ENCODE data around the gene PPP5C.

The PPP5C gene

DNA sequence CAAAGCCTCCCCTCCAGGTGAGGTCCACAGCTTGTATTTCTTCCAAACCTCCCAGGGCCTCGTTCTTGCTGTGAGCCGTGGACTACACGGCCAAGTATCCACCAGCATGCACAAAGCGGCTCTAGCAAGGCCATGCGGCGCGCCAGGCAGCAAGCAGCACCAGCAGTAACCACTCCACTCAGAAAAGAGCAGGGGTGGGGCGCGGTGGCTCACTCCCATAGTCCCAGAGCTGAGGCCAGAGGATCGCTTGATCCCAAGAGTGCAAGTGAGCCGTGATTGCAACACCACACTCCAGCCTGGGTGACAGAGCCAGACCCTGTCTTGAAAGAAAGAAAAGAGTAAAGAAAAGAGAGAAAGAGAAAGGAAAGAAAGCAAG lies 61.8 kb downstream of the PPP5C start:
- TF ChIP-seq, protein P1, sequence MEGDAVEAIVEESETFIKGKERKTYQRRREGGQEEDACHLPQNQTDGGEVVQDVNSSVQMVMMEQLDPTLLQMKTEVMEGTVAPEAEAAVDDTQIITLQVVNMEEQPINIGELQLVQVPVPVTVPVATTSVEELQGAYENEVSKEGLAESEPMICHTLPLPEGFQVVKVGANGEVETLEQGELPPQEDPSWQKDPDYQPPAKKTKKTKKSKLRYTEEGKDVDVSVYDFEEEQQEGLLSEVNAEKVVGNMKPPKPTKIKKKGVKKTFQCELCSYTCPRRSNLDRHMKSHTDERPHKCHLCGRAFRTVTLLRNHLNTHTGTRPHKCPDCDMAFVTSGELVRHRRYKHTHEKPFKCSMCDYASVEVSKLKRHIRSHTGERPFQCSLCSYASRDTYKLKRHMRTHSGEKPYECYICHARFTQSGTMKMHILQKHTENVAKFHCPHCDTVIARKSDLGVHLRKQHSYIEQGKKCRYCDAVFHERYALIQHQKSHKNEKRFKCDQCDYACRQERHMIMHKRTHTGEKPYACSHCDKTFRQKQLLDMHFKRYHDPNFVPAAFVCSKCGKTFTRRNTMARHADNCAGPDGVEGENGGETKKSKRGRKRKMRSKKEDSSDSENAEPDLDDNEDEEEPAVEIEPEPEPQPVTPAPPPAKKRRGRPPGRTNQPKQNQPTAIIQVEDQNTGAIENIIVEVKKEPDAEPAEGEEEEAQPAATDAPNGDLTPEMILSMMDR (IDR thresholded peaks at IDR 0.05), result no peak
- Histone ChIP-seq H3K27me3 (no peaks in the 10 kb centered on the region), H3K4me3 (peak overlapping the region; percentile 26 to 44), H3K27ac (peak overlapping the region; percentile 72), H3K9me3 (no peaks in the 10 kb centered on the region), H3K4me1 (peaks cover 4 to 93% (median 64%) of the 10 kb centered on the region in 4 donors), H3K36me3 (no peaks in the 10 kb centered on the region)
- DNase-seq, result peak; percentile 84 to 94
- intact Hi-C loops (cut with DNase I; ENCODE audit: low total_unique reads), result no loop called here

DNA sequence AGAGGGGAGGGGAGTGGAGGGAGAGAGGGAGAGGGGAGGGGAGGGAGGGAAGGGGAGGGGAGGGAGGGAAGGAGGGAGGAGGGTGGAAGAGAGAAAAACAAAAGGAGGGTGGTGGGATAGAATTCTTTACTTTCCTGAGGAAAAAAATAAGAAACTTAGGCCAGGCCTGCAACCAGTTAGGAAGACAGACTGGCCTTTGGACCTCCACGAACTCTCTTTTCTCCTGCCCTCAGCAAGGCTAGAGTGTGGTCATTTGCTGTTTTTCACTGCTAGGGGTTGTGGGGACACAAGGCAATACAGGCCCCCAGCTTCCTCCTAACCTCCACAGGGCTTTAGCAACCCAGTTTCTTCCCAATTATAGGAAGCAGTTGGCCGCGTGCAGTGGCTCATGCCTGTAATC lies 62.3 kb downstream of the PPP5C start:
- Histone ChIP-seq H3K27me3 (no peaks in the 10 kb centered on the region), H3K4me1 (peaks cover 4 to 90% (median 62%) of the 10 kb centered on the region in 4 donors), H3K27ac (peak overlapping the region; percentile 72), H3K9me3 (no peaks in the 10 kb centered on the region), H3K4me3 (peak overlapping the region in 1 of 2 donors; percentile 44), H3K36me3 (no peaks in the 10 kb centered on the region)
- no peak for DNase-seq
- intact Hi-C loops (cut with DNase I; ENCODE audit: low total_unique reads), result no loop called here
- TF ChIP-seq, protein P1 (IDR thresholded peaks at IDR 0.05), result no peak

DNA sequence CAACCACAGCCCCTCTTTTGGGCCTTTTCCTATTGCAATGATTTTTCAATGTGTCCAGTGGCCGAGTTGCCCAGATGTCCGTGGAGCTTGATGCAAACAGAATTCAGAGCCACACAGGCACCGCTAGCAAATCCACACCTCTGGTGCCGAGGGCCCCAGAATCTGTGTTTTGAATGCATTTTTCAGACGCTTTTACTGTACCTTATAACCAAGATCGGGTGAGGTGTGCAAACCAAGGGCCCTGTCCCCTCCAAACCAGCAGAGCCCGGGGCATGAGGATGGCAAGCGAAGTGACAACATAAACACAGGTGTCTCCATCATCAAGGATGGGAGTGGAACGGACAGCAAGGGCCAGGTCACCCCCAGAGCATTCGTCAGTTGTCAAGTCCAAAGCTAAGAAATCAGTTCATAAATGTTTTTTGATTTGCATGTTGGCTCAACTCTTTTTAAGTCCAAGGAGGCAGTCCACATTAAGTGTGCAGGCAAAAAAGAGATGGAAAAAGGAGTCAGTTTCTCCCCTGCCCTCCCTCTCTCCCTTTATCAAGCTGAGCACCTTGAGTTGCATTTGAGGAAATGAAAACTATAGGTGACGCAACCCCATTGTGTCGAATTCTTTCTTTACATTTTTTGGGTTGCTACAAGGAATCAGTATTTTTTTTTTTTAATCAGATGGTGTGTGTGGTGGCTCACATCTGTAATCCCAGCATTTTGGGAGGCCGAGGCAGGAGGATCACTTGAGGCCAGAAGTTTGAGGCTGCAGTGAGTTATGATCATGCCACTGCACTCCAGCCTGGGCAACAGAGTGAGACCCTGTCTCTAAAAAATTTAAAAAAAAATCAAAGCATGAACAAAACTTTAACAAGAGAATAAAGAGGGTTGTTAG lies 63.6 kb downstream of the PPP5C start:
- DNase-seq, result no peak
- H3K27me3 ChIP-seq, result no peaks in the 10 kb centered on the region
- peak overlapping the region; percentile 81 to 85 for H3K27ac ChIP-seq
- no peaks in the 10 kb centered on the region for H3K9me3 ChIP-seq
- H3K4me3 ChIP-seq, result peak overlapping the region; percentile 58 to 71
- peaks cover 4 to 77% (median 51%) of the 10 kb centered on the region in 4 donors for H3K4me1 ChIP-seq
- no peaks in the 10 kb centered on the region for H3K36me3 ChIP-seq
- TF ChIP-seq, protein P1 (IDR thresholded peaks at IDR 0.05), result no peak
- intact Hi-C loops (cut with DNase I; ENCODE audit: low total_unique reads), result no loop called here

DNA sequence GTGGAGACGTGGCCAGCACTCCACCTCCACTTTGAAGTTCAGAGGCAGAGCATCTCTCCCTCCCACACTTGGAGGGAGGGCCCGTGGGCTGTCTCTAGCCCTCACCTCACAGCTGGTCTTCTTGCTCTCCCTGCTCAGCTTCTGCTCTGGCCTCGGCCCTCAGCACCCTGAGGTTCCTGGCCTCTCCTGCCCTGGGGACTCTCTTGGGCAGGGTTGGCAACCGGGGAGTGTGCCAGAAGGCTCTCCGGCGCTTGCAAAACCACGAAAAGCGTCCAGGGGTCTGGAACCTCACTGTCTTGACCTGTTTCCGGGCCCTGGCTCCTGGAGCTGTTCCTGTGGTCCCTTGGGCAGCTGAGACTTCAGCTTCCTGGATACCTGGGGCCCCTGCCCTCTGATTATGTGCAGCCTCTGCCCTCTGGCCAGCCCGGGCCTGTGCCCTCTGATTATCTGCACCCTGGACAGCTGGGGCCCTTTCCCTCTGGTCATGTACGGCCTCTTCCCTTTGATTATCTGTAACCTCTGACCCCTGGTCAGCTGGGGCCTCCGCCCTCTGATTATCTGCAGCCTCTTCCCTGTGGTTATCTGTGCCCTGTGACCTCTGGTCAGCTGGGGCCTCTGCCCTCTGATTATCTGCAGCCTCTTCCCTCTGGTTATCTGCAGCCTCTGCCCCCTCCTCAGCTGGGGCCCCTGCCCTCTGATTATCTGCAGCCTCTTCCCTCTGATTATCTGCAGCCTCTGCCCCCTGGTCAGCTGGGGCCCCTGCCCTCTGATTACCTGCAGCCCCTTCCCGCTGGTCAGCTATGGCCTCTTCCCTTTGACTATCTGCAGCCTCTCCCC lies 64.4 kb downstream of the PPP5C start:
- intact Hi-C loops (cut with DNase I; ENCODE audit: low total_unique reads), result no loop called here
- TF ChIP-seq, protein P1 (IDR thresholded peaks at IDR 0.05), result no peak
- no peaks in the 10 kb centered on the region for H3K9me3 ChIP-seq
- H3K27ac ChIP-seq, result peak overlapping the region; percentile 81 to 85
- peak overlapping the region; percentile 58 to 71 for H3K4me3 ChIP-seq
- peaks cover 4 to 77% (median 52%) of the 10 kb centered on the region in 4 donors for H3K4me1 ChIP-seq
- DNase-seq, result no peak
- no peaks in the 10 kb centered on the region for H3K27me3 ChIP-seq
- H3K36me3 ChIP-seq, result no peaks in the 10 kb centered on the region

DNA sequence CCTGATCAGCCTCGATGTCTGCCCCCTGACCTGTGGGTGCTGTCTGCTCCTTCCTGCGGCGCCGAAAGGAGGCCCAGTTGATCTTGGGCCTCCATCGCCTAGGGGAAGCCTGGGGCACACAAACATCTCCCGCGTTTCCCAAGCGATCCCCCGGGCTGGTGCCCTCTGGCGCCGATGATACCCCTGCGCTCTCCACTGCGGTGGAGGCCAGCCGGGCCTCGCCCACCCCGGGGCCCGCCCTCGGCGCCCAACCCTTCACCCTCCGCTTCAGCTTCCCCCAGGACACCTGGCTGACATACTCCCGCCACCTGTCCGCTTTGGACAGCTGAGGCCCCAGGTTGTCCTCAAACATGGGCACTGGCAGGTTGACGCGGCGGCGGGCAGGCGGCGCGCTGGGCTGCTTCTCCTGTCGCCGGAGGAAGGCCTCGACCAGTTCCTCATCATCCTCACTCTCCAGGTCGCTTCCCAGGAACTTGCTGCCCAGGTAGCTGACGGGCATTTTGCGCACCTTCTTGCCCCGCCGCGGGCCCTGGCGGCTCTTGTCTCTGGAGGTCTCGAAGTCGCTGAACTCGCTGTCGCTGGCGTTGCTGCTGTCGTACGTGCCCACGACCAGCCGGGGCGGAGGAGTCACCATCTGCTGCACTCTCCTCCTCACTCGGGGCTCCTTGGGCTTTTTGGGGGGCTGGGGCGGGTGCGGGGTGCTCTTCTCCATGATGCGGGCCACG lies 65.2 kb downstream of the PPP5C start:
- intact Hi-C loops (cut with DNase I; ENCODE audit: low total_unique reads), result no loop called here
- H3K4me3 ChIP-seq, result peak overlapping the region; percentile 58 to 71
- peaks cover 4 to 81% (median 53%) of the 10 kb centered on the region in 4 donors for H3K4me1 ChIP-seq
- TF ChIP-seq, protein P1 (IDR thresholded peaks at IDR 0.05), result no peak
- H3K27ac ChIP-seq, result peak overlapping the region; percentile 81 to 85
- no peaks in the 10 kb centered on the region for H3K36me3 ChIP-seq
- no peak for DNase-seq
- no peaks in the 10 kb centered on the region for H3K9me3 ChIP-seq
- no peaks in the 10 kb centered on the region for H3K27me3 ChIP-seq
